GM19023 (cell line): Measurements from ENCODE around the gene CELSR2.
A peak's percentile ranks its signal among the peaks of the same experiment; 100 is the strongest.

Experiments
- ATAC-seq: cut with Tn5 transposase; IDR thresholded peaks from one replicate; pipeline ENCODE4 v1.9.1; 2021; ENCODE audit warnings: mild to moderate bottlenecking, moderate library complexity; ENCODE audit not compliant: unreplicated experiment

Gene CELSR2

GRCh38 chr1:109261578-109261977 is 12.2 kb downstream of the CELSR2 start:
- ATAC-seq = no peak

DNA sequence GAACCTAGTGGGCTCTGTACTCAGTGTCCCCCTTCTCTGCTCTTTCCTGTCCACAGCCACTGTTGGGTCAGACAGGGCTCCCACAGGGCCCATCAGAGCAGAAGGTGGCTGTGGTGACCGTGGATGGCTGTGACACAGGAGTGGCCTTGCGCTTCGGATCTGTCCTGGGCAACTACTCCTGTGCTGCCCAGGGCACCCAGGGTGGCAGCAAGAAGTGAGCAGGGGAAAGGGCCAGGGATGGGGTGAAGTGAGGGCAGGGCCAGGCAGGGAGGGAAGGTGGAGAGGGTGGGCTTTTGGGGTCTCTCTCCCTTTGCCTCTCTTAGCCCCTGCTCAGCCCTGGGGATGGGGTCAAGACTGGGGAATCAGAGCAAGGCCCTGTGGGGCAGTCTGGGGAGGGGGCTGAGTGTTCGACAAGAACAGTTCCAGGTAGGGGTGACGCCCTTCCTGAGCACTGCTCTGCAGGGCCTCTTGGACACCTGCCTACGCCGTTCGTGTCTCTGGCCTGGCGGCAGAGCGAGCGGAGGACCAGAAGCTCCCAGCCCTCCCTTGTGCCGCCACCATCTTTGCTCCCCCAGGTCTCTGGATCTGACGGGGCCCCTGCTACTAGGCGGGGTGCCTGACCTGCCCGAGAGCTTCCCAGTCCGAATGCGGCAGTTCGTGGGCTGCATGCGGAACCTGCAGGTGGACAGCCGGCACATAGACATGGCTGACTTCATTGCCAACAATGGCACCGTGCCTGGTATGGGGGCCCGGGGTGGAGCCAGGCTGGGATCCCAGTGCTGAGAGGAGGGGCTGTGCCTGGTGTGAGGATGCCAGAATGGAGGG is 13.1 kb downstream of the CELSR2 start:
- no peak for ATAC-seq

DNA sequence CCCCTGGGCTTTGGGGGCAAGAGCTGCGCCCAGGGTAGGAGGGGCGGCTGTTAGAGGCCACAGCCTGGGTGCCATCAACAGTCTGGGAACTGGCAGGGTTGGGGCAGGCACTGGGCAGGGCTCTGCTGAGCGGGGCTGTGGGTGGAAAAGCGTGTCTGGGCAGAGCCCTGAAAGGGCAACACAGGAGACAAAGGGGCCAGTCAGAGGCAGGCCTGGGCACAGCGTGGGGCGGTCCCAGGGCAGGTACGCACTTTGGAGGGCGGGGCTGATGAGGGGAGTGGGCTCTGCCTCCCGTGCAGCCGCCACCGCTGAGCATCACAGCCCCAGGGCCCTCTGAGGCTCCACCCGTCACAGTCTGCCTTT is 13.9 kb downstream of the CELSR2 start:
- no peak for ATAC-seq

- peak; percentile 65 for ATAC-seq
Observed at GRCh38 chr1:109263597-109264378, 14.4 kb downstream of the CELSR2 start.

DNA sequence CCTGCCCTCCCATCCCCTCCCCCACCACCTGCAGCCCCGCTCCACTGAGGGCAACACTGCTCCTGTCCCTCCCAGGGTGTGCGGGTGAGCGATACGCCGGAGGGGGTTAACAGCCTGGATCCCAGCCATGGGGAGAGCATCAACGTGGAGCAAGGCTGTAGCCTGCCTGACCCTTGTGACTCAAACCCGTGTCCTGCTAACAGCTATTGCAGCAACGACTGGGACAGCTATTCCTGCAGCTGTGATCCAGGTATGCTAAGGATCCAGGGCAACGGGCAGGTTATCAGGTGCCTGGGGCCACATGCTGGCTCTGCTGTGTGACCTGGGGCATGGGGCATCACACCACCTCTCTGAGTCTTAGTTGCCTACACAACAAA is 15.0 kb downstream of the CELSR2 start:
- ATAC-seq = no peak

DNA sequence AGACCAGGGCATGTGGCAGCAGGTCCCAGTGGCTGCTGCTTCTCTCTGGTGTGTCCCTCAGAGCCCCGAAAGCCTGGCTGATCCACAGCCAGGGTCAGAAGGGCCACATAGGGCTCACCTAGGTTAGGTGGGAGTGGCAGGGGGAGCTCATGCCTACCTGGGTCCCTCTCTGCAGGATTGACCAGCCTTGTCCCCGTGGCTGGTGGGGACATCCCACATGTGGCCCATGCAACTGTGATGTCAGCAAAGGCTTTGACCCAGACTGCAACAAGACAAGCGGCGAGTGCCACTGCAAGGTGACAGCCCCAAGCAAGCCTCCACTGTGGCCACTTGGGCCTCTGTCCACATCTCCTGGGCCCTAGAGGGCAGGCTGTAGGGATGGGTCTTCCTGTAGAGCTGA is 15.7 kb downstream of the CELSR2 start:
- no peak for ATAC-seq

DNA sequence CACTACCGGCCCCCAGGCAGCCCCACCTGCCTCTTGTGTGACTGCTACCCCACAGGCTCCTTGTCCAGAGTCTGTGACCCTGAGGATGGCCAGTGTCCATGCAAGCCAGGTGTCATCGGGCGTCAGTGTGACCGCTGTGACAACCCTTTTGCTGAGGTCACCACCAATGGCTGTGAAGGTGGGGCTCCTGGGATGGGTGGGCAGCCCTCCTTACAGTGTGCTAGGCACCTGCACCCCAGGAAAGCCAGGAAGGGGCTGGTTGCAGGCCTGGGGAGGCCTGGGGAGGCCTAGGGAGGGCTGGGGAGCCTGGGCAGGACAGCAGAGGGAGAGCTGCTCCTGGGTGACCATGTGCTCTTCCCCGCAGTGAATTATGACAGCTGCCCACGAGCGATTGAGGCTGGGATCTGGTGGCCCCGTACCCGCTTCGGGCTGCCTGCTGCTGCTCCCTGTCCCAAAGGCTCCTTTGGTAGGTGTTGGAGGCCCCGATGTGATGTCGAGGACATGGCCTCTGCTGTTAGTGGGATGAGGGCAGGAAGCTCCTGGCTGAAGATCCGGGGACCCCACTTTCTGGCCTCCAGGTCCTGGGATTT is 16.5 kb downstream of the CELSR2 start:
- ATAC-seq = no peak

- no peak for ATAC-seq
Observed at GRCh38 chr1:109266965-109267364, 17.6 kb downstream of the CELSR2 start.

- no peak for ATAC-seq
Observed at GRCh38 chr1:109267743-109268300, 18.5 kb downstream of the CELSR2 start.

DNA sequence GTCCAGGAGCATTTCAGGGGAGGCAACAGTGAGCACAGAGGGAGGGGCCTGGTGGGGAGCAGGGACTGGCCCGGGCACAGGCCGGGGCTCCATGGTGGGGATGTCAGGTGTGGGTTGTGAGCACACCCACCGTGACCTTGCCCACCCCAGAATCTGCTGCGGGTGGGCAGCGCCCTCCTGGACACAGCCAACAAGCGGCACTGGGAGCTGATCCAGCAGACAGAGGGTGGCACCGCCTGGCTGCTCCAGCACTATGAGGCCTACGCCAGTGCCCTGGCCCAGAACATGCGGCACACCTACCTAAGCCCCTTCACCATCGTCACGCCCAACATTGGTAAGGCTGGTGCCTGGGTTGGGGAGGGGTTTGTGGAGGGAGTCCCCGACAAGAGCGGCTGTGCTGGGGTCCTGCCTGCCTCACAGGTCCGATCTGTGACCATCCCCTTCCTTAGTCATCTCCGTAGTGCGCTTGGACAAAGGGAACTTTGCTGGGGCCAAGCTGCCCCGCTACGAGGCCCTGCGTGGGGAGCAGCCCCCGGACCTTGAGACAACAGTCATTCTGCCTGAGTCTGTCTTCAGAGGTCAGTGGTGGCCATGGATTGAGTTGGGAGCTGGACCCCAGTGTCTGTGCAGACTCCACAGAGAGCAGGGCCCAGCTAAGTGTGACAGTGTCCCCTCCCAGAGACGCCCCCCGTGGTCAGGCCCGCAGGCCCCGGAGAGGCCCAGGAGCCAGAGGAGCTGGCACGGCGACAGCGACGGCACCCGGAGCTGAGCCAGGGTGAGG is 19.3 kb downstream of the CELSR2 start:
- no peak for ATAC-seq

DNA sequence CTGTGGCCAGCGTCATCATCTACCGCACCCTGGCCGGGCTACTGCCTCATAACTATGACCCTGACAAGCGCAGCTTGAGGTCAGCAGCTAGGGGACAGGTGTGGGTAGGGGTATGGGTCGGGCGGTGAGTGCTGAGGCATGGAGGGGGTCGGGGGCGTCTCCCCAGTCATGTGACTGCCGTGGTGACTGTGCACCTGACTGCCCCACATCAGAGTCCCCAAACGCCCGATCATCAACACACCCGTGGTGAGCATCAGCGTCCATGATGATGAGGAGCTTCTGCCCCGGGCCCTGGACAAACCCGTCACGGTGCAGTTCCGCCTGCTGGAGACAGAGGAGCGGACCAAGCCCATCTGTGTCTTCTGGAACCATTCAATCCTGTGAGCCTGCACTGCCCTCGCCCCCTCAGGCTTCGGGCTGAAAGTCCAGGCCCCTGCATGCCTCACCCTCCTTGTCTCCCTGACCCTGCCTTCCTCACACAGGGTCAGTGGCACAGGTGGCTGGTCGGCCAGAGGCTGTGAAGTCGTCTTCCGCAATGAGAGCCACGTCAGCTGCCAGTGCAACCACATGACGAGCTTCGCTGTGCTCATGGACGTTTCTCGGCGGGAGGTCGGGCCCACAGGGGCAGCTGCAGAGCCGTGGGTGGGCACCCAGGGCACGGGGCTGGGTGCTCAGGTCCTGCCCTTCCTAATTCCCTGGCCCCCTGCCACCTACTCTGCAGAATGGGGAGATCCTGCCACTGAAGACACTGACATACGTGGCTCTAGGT is 20.1 kb downstream of the CELSR2 start:
- ATAC-seq = no peak

DNA sequence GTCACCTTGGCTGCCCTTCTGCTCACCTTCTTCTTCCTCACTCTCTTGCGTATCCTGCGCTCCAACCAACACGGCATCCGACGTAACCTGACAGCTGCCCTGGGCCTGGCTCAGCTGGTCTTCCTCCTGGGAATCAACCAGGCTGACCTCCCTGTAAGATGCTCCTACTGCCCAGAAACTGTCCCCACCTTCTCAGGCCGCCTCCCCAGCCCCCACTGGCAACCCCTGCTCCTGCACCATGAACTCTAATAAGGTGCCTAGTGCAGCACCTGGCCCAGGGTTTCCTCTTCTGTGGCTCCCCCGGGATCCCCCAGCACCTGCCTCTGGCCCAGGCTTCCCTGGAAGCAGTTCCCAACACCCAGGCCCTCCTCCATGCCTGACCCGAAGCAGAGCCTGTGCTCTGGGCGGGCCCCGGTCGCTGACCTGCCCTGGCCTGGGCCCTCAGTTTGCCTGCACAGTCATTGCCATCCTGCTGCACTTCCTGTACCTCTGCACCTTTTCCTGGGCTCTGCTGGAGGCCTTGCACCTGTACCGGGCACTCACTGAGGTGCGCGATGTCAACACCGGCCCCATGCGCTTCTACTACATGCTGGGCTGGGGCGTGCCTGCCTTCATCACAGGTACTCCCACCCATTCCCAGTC is 20.8 kb downstream of the CELSR2 start:
- no peak for ATAC-seq

- no peak for ATAC-seq
Observed at GRCh38 chr1:109270623-109271317, 21.4 kb downstream of the CELSR2 start.

DNA sequence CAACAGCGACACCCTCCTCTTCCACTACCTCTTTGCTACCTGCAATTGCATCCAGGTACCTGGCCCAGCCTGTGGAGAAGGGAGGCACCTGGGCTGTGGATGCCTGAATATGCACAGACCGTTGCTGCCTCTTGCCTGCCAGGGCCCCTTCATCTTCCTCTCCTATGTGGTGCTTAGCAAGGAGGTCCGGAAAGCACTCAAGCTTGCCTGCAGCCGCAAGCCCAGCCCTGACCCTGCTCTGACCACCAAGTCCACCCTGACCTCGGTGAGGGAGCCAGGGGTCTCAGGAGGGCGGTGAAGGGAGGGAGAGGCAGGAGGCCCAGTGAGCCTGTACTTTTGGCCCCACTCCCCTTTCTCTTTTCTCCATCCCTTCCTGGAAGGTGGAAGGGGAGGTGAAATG is 22.1 kb downstream of the CELSR2 start:
- no peak for ATAC-seq

- no peak for ATAC-seq
Observed at GRCh38 chr1:109272021-109272799, 22.9 kb downstream of the CELSR2 start.

DNA sequence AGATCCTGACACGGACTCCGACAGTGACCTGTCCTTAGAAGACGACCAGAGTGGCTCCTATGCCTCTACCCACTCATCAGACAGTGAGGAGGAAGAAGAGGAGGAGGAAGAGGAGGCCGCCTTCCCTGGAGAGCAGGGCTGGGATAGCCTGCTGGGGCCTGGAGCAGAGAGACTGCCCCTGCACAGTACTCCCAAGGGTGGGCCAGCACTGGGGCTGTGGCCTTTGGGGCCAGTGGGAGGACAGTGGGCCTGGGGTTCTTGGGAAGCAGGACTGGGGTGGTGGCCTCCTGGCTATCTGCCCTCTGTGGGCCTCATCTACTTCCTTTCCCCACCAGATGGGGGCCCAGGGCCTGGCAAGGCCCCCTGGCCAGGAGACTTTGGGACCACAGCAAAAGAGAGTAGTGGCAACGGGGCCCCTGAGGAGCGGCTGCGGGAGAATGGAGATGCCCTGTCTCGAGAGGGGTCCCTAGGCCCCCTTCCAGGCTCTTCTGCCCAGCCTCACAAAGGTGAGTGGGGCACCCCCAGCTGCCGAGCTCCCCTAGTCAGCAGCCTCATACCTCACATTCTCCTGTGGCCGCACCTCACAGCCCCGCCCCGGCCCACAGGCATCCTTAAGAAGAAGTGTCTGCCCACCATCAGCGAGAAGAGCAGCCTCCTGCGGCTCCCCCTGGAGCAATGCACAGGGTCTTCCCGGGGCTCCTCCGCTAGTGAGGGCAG is 23.6 kb downstream of the CELSR2 start:
- ATAC-seq = no peak

DNA sequence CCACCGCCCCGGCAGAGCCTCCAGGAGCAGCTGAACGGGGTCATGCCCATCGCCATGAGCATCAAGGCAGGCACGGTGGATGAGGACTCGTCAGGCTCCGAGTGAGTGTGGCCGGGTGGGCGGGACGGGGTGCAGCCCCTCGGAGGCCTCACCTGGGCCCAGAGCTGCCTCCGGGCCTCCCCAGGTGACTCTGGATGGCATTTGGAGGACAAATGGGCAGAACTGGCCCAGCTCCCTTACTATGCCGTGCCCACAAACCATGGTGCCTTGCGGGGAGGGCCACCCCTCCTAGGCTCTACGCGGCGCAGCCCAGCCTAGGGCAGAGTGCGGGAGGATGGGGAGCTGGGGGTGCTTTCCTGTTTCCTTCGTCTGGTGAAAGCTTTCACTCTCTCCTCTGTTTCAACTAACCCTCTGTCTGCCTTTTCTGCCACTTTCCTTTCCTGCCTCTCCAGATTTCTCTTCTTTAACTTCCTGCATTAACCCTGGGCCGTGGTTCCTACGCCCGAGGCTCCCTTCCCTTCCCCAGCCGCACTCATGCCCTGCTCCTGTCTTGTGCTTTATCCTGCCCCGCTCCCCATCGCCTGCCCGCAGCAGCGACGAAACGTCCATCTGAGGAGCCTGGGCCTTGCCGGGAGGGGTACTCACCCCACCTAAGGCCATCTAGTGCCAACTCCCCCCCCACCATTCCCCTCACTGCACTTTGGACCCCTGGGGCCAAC is 24.4 kb downstream of the CELSR2 start:
- no peak for ATAC-seq
